Measurements from ENCODE around the gene PDZD2. TPM values are rescaled to one million over a fixed set of nuclear protein-coding genes. Genes with fewer than 3 reads are reported as not detected.

PDZD2 gene
- total RNA-seq, 2 donors from 2014 or later, result 4.5 to 15.7 TPM

- Histone ChIP-seq H3K36me3 (no peaks in the 10 kb centered on the region), H3K27ac (no peak overlapping the region), H3K9me3 (no peaks in the 10 kb centered on the region), H3K4me1 (ENCODE audit: control insufficient read depth in 1 of 2, low read depth in 2 of 2) (no peaks in the 10 kb centered on the region), H3K4me3 (no peak overlapping the region), H3K27me3 (replicated peaks; ENCODE audit: insufficient read depth) (no peaks in the 10 kb centered on the region)
- DNase-seq (ENCODE audit: low spot score), result no peak
- no peak for ATAC-seq (ENCODE audit: insufficient number of reproducible peaks, low FRiP score, low read depth)
- TF ChIP-seq CTCF (IDR thresholded peaks at IDR 0.05), result no peak
These were observed 25.3 kb upstream of the PDZD2 start for GRCh38 chr5:31613651-31614050.

- Histone ChIP-seq H3K27ac (no peak overlapping the region), H3K4me3 (no peak overlapping the region), H3K36me3 (no peaks in the 10 kb centered on the region), H3K27me3 (replicated peaks; ENCODE audit: insufficient read depth) (no peaks in the 10 kb centered on the region), H3K9me3 (no peaks in the 10 kb centered on the region), H3K4me1 (ENCODE audit: control insufficient read depth in 1 of 2, low read depth in 2 of 2) (no peaks in the 10 kb centered on the region)
- TF ChIP-seq CTCF (IDR thresholded peaks at IDR 0.05), result no peak
- DNase-seq (ENCODE audit: low spot score), result no peak
- no peak for ATAC-seq (ENCODE audit: insufficient number of reproducible peaks, low FRiP score, low read depth)
These were observed 24.5 kb upstream of the PDZD2 start for GRCh38 chr5:31614151-31615020.

GRCh38 chr5:31617867-31618266 is 21.1 kb upstream of the PDZD2 start:
- no peak for ATAC-seq (ENCODE audit: insufficient number of reproducible peaks, low FRiP score, low read depth)
- no peaks in the 10 kb centered on the region for H3K36me3 ChIP-seq
- H3K9me3 ChIP-seq, result no peaks in the 10 kb centered on the region
- H3K27me3 ChIP-seq (replicated peaks; ENCODE audit: insufficient read depth), result no peaks in the 10 kb centered on the region
- H3K4me1 ChIP-seq (ENCODE audit: control insufficient read depth in 1 of 2, low read depth in 2 of 2), result no peaks in the 10 kb centered on the region
- H3K4me3 ChIP-seq, result no peak overlapping the region
- H3K27ac ChIP-seq, result no peak overlapping the region
- no peak for TF ChIP-seq CTCF (IDR thresholded peaks at IDR 0.05)
- no peak for DNase-seq (ENCODE audit: low spot score)

- no peaks in the 10 kb centered on the region for H3K9me3 ChIP-seq
- no peak for TF ChIP-seq CTCF (IDR thresholded peaks at IDR 0.05)
- H3K4me1 ChIP-seq (ENCODE audit: control insufficient read depth in 1 of 2, low read depth in 2 of 2), result no peaks in the 10 kb centered on the region
- H3K27ac ChIP-seq, result no peak overlapping the region
- DNase-seq (ENCODE audit: low spot score) (no peak), ATAC-seq (ENCODE audit: insufficient number of reproducible peaks, low FRiP score, low read depth) (no peak)
- H3K4me3 ChIP-seq, result no peak overlapping the region
- H3K36me3 ChIP-seq, result no peaks in the 10 kb centered on the region
- H3K27me3 ChIP-seq (replicated peaks; ENCODE audit: insufficient read depth), result no peaks in the 10 kb centered on the region
These were observed 18.9 kb upstream of the PDZD2 start for GRCh38 chr5:31620026-31620425.

GRCh38 chr5:31623249-31623648 is 15.7 kb upstream of the PDZD2 start:
- H3K36me3 ChIP-seq, result no peaks in the 10 kb centered on the region
- TF ChIP-seq CTCF (IDR thresholded peaks at IDR 0.05), result no peak
- DNase-seq (ENCODE audit: low spot score), result no peak
- H3K4me3 ChIP-seq, result no peak overlapping the region
- H3K9me3 ChIP-seq, result no peaks in the 10 kb centered on the region
- no peak overlapping the region for H3K27ac ChIP-seq
- H3K4me1 ChIP-seq (ENCODE audit: control insufficient read depth in 1 of 2, low read depth in 2 of 2), result no peaks in the 10 kb centered on the region
- H3K27me3 ChIP-seq (replicated peaks; ENCODE audit: insufficient read depth), result no peaks in the 10 kb centered on the region
- no peak for ATAC-seq (ENCODE audit: insufficient number of reproducible peaks, low FRiP score, low read depth)
